ENCODE measurements around the gene PLA2G4E.

- TF ChIP-seq CTCF (IDR thresholded peaks at IDR 0.05), result no peak
- no peak for TF ChIP-seq POLR2A (IDR thresholded peaks at IDR 0.05)
- TF ChIP-seq POLR2AphosphoS5 (IDR thresholded peaks at IDR 0.05), result no peak
- no peak for TF ChIP-seq EP300 (IDR thresholded peaks at IDR 0.05)
Measured at GRCh38 chr15:42016971-42017370, 3.9 kb downstream of the PLA2G4E start.
